Stimulated activated CD4-positive, alpha-beta T cell treated with anti-CD3 and anti-CD28 coated beads, Interleukin-1b, Interleukin-23, amount 100 ng/mL, for 4 hours (primary cell): ENCODE data around the gene NOTCH1.

Experiments used
- DNase-seq, 2 donors: peaks; one replicate each; pipeline ENCODE4 v3.0.0-alpha.2; 2020; ENCODE audit warnings: low read depth in 2 of 2

NOTCH1 gene

GRCh38 chr9:136531904-136532798 lies 13.7 kb downstream of the NOTCH1 start:
- DNase-seq: no peak

- DNase-seq: no peak
These were observed 14.5 kb downstream of the NOTCH1 start for GRCh38 chr9:136531186-136531903.

DNA sequence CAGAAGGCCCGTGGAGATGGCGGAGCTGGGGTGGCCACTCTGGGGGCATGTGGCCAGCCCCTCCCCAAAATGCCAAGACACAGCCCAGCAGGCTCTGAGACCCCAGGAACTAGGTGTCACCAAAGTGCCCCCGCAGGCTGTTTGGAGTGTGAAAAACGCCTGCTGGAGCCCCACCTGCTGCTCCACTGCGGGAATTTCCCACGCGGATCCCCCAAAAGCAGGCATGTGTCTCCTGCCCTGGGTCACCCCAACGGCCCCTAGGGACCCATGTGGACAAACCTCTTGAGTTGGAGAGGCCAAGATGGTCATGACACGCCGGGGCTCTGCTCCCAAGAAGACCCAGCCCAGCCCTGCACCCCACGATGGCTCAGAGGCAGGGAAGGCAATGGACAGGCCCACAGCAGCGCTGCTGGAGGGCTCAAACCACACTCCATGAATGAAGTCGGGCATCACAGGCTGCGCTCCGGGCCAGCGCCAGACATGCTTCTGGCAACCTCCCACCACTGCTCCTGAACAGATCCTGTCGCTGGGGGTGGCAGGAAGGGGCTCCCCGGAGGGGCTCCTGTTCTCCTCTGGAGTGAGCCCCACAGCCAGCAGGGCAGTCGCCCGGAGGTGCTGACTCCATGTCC lies 15.3 kb downstream of the NOTCH1 start:
- no peak for DNase-seq

GRCh38 chr9:136529516-136530460 lies 16.1 kb downstream of the NOTCH1 start:
- no peak for DNase-seq

DNA sequence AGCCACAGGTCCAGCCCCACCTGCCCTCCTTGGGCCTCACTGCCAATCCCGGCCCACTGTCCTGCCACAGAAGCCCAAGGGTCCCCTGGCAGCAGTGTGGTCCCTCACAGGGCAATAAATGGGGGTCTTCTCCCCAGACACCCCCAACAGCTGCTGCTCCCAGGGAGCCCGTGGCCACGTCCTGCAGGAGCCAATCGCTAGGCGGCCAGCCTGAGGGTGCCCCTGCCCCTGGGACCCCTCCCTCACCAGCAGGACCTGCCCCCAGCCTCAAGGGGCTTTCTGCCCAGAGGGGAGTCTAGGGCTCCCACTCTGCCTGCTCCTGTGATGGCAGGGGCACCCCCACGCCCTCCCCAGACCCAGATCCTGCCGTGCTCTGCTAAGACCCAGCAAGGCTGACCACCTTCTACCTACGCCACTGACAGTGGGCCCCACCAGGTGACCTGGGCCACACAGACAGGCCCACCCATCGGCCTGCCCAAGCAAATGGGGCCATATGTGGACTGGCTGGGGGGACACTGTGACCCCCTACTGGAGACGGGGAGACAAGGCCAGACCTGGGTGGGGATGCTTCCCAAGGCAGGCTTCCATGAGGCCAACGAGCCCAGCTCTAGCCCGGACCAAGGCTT lies 17.0 kb downstream of the NOTCH1 start:
- no peak for DNase-seq

DNA sequence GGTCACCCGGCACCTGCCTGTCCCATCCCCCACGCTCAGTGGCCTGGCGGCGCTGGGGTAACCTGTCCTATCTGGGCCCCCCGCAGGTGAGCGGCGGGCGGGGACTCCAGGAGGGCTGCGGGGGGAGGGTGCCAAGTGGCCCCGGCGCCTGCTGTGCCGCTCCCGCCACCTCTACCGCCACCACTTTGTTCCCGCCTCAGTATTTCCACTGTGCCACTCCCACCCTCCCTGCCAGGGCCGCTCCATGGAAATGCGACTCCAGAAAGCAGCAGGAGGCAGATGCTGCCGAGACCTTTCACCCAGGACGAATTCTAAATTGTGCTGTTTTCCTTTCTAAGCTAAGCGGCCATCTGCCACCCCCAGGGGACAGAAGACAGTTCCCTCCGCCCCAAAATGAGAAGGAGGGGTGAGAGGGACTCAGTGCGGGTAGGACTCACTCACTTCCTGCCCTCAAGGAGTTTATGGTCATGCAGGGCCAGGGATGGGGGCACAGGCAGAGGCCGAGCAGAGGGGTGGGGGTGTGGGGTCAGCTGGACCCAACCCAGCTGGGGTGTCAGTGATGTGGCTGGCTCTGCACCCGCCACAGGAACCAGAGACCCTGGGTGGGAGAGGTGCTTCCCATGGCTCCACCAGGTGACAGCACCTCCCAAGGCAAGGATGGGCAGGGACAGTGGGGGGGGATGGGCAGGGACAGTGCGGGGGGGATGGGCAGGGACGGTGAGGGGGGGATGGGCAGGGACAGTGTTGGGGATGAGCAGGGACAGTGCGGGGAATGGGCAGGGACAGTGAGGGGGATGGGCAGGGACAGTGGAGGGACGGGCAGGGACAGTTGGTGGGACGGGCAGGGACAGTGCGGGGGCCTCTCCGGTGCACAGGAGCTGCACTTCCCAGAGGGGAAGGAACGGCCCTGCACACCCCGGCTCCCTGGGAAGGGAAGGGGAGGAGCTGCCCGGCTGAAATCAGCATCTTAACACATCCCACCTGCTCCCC lies 17.8 kb downstream of the NOTCH1 start:
- no peak for DNase-seq

GRCh38 chr9:136527131-136527530 lies 18.7 kb downstream of the NOTCH1 start:
- no peak for DNase-seq

GRCh38 chr9:136526625-136527066 lies 19.2 kb downstream of the NOTCH1 start:
- DNase-seq: no peak

DNA sequence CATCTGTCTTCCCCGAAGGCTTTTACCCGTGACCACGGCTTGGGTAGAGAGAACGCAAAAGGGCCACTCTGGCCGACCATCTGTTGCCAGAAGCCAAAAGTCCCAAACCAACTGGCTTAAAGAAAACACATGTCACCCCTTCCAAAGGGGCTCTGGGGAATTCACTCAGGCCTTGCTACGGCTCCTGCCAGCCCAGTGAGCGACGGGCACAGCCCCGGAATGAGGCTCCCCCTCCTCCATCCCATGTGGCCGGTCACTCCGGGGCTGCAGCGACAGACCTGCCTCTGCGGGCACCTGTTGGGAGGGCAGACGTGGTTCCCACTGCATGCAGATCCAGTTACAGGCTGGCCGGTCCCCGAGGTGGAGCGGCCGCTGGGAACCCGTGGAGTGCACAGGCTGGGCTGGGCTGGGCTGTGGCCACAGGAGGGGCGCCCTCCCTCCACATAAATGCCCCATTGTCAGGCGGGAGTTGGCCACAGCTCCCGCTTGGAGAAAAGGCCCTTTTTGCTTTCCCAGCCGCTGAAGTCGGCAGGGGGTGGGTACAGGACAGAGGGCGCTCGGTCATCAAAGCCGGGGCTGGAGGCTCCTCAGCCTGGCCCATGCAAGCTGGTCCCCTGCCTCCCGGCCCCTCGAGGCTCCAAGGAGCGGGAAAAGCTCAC lies 19.9 kb downstream of the NOTCH1 start:
- no peak for DNase-seq

GRCh38 chr9:136525207-136525606 lies 20.6 kb downstream of the NOTCH1 start:
- DNase-seq: no peak

DNA sequence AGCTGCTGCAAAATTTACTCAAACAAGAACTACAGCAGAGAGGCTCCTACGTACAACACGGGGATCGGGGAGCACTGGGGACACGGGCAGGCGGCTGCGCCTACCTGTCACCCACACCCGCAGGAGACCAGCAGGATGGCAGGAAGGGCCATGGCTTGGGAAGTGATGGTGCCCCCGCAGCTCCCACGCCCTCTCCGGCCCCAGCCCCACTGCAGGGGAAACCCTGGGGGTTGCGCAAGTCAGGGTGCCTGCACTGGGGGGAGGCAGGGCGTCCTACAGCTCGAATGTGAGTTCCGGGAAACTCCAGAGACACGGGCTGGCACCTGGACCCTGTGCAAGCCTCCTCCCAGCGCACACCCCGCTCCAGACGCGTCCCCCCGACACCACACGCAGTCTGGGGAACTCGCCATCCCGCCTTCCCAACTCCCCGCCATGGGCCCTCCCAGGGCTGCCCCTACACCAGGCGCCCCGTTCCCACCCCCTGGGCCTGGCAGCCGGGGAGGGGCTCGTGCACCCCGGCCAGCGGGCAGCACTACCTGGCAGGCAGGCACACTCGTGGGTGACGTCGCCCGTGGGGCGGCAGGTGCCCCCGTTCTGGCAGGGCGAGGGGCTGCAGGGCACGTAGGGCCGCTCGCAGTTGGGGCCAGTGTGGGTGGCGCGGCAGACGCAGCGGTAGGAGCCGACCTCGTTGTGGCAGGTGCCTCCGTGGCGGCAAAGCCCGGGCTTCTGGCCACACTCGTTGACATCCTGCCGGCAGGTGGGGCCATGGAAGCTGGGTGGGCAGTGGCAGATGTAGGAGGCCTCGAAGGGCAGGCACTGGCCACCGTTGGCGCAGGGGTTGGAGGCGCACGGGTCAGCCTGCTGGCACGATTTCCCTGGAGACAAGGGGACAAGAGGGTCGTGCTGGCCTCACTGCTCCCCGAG lies 23.3 kb downstream of the NOTCH1 start:
- no peak for DNase-seq

- no peak for DNase-seq
These were observed 24.3 kb downstream of the NOTCH1 start for GRCh38 chr9:136521537-136521936.

- no peak for DNase-seq
These were observed 25.8 kb downstream of the NOTCH1 start for GRCh38 chr9:136520053-136520540.

- DNase-seq: no peak
These were observed 26.4 kb downstream of the NOTCH1 start for GRCh38 chr9:136519263-136520052.

GRCh38 chr9:136518623-136519022 lies 27.2 kb downstream of the NOTCH1 start:
- DNase-seq: no peak

GRCh38 chr9:136517950-136518349 lies 27.9 kb downstream of the NOTCH1 start:
- no peak for DNase-seq
